PFSK-1 (cell line): ENCODE results near the gene TMEM115.
A peak's percentile ranks its signal among the peaks of the same experiment; 100 is the strongest.

ENCODE experiments used
- FOXP2 ChIP-seq: optimal IDR thresholded peaks from 2 replicates; pipeline ENCODE3; 2011; ENCODE audit warnings: borderline replicate concordance, control low read depth, inconsistent platforms; ENCODE audit not compliant: insufficient read depth; ENCODE audit errors: extremely low read length, extremely low read depth
- POLR2AphosphoS5 ChIP-seq: IDR thresholded peaks from 2 replicates; pipeline ENCODE4 v1.6.1; 2012; ENCODE audit warnings: low read depth, mild to moderate bottlenecking, control low read depth, low read length, moderate library complexity
- REST ChIP-seq, 2 experiments: IDR thresholded peaks; 2 replicates each; pipeline versions ENCODE4 v1.6.1 to v1.8.0; 2011 to 2012; ENCODE audit warnings: low read depth in 2 of 2, low read length in 2 of 2, control low read depth in 1 of 2, inconsistent platforms in 1 of 2, mild to moderate bottlenecking in 1 of 2, moderate library complexity in 1 of 2; ENCODE audit not compliant: insufficient read depth in 1 of 2
- SIN3A ChIP-seq: IDR thresholded peaks from 2 replicates; pipeline ENCODE4 v1.6.1; 2012; ENCODE audit warnings: mild to moderate bottlenecking, low read length, moderate library complexity, borderline replicate concordance; ENCODE audit not compliant: insufficient read depth
- TAF1 ChIP-seq: IDR thresholded peaks from 2 replicates; pipeline ENCODE4 v1.6.1; 2012; ENCODE audit warnings: low read length, control low read depth, borderline replicate concordance; ENCODE audit not compliant: insufficient read depth

Gene TMEM115

GRCh38 chr3:50321336-50322114, 37.8 kb downstream of the TMEM115 start:
- 0 out of 2 replicates have a peak, but pooled peaks have one; percentile 21 for TF ChIP-seq POLR2AphosphoS5
- no peak for TF ChIP-seq FOXP2
- no peak for TF ChIP-seq TAF1
- no peak for TF ChIP-seq SIN3A

GRCh38 chr3:50320853-50321335, 38.4 kb downstream of the TMEM115 start:
- TF ChIP-seq FOXP2 (no peak), TAF1 (no peak), POLR2AphosphoS5 (no peak), REST (IDR thresholded peaks at IDR 0.05; ENCODE audit: insufficient read depth in 1 of 2, low read depth in 2 of 2, low read length in 2 of 2) (no peak), SIN3A (no peak)

GRCh38 chr3:50319894-50320625, 39.3 kb downstream of the TMEM115 start:
- TF ChIP-seq FOXP2 (no peak), POLR2AphosphoS5 (no peak), TAF1 (no peak), SIN3A (no peak), REST (IDR thresholded peaks at IDR 0.05; ENCODE audit: insufficient read depth in 1 of 2, low read depth in 2 of 2, low read length in 2 of 2) (no peak)

- no peak for TF ChIP-seq REST (IDR thresholded peaks at IDR 0.05; ENCODE audit: insufficient read depth in 1 of 2, low read depth in 2 of 2, low read length in 2 of 2)
- TF ChIP-seq POLR2AphosphoS5, result 0 out of 2 replicates have a peak, but pooled peaks have one; percentile 17
Measured at GRCh38 chr3:50319181-50319893, 40.0 kb downstream of the TMEM115 start.

- TF ChIP-seq SIN3A (no peak), POLR2AphosphoS5 (no peak), TAF1 (no peak), FOXP2 (no peak), REST (IDR thresholded peaks at IDR 0.05; ENCODE audit: insufficient read depth in 1 of 2, low read depth in 2 of 2, low read length in 2 of 2) (no peak)
Measured at GRCh38 chr3:50318615-50319014, 40.7 kb downstream of the TMEM115 start.
